HG02678 (cell line): Measurements from ENCODE around the gene ANKH.
A peak's percentile ranks its signal among the peaks of the same experiment; 100 is the strongest.

ENCODE experiments used
- ATAC-seq: cut with Tn5 transposase; IDR thresholded peaks from one replicate; pipeline ENCODE4 v1.9.1; 2021; ENCODE audit warnings: mild to moderate bottlenecking, moderate library complexity; ENCODE audit not compliant: unreplicated experiment

Gene ANKH

DNA sequence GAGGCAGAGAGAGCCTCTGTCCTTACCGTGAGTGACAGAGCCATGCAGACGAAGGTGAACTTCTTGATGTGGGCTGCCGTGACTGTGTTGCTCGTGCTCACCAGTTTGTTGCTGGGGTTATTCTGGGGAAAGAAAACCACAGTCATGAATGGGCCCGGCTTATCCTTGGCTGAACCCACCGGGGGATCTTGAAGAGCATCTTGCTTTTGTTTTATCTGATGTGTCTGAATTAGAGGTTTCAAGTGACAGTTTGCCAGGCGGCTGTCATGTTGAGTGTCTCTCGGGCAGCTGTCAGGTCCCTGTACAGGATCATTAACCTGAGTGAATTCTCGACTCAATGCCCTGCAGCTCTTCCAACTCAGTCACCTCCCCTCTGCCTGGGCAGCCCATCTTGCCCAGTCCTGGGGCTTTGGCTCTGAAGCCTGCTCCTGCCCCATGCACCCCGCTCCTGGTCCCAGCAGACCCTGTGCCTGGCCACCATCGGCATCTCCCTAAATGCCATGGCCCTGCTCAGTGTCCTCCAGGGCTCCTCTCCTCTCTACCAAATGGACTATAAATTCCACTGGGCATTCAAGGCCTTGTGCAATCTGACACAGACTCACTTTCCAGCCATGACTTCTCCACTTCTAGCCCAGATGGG is 129.7 kb downstream of the ANKH start:
- no peak for ATAC-seq

DNA sequence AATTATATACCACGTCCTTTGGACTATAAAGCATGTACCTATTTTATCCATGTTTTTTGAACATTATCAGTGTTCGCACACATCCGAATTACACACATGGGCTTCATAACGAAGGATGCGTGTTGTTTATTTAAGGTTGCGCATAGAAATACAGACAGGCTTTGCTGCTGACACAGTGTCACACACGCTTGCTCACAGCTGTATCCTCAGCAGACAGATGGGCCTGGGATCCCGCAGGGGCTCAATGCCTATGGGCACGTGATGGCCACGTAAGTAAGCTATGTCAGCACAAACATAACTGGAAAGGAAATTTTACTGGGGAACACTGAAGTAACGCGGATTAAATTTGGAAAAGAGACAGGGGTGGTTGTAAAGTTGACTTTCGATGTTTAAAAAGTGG is 130.4 kb downstream of the ANKH start:
- ATAC-seq, result no peak

DNA sequence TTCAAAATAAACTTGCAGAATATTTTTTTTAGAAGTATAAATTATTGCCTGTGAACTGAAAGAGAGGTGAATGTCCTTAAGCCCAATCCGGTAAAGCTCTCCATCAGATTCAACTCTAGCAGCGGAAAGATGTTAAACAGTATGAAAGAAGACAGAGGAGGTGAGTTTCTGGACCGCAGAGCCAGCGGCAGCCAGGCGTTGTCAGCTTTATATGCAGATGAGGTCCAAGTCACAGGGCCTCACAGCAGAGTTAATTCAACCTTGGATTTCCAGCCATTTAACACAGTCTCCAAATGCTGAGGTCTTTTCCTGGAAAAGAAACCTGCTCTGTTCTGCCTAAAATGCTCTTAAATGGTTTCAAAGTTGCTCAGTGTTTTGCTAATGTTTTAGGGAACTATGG is 131.6 kb downstream of the ANKH start:
- ATAC-seq, result no peak

DNA sequence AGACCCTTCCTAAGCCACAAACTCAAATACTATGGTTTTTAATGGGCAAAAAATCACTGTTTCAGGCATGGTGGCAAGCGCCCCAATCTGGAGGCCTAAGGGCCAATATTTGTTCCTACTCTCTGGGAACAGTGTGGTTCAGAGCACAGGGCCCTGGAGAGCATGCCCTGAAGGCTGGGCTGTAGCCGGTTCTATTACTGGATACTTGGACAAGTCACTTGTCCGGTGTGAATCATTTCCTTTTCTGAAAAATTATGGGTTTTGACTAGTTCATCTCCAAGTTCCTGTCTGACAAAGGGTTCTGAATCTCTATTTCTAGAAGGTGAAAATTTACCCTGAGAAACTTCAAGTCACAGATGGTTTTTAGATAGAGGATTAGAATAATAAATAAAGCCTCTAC is 132.0 kb downstream of the ANKH start:
- no peak for ATAC-seq

DNA sequence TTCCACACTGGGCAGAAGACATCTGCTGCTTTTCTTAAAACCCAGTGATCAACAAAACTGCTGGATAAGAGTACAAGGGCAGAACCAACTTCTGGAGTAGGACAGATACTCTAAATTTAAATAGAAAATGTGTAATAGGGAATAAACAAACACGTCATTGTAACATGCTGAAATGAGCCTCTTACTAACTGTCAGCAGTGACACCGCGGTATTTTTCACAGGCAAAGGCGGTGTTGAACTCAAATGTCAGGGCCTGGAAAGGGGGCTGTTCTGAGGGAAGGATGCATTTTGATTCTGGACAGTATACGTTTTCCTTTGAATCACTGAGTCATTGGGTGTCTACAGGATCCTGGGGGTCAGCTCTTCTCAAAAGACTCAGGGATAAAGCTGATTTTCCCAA is 133.5 kb downstream of the ANKH start:
- ATAC-seq, result no peak

DNA sequence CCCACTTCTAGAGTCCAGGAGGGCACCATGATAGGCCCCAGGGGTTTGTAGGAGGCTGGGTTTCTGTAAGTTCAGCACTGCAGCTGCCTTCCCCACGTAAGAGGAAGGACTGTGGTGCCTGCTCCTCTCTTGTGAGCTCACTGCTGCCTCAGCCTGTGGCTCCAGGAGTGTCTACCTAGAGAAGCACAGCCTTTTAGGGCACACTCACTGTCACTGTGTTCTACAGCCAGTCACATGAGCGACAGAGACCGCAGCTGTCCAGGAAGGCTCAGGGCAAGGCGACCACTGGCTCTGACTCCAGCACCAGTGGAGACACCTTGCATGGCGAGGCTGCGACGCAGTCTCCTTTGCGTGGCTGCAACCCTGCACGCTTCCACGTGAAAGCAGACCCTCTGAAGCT is 134.3 kb downstream of the ANKH start:
- ATAC-seq, result no peak

DNA sequence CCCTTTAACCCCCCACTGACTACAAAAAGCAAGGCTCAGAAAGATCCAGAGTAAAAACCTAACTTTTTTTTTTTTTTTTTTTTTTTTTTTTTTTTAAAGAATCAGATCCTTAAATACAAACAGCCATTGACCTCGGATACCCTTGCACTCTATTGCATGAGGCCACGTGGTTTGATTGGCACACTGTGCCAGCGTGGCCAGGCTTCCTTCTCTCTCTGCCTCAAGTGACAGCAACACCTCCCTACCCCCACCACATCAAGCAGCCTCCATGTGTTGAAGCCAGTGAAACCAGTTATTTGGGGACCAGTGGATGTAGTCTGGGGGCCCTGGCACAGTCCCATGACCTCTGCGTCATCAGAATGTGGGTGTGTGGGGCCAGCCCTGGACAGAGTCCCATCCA is 135.6 kb downstream of the ANKH start:
- ATAC-seq, result no peak

DNA sequence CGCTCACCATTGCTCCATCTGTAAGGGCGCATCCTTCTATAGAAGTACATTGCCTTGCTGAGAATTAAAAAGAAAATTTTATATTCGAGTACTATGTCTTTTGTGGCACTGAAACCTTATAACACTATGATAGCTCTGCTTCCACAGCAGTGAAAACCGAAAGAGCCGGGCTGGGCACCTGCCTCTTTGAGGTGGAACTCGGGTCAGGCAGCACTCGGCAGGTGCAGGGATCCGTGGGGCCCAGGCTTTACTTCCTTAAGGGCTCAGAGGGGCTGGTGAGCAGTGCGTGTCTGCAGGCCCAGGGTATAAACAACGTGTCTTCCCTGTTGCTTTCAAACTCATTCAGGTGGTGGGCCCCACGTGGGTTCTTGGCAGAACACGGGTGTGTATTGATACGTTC is 137.2 kb downstream of the ANKH start:
- no peak for ATAC-seq

DNA sequence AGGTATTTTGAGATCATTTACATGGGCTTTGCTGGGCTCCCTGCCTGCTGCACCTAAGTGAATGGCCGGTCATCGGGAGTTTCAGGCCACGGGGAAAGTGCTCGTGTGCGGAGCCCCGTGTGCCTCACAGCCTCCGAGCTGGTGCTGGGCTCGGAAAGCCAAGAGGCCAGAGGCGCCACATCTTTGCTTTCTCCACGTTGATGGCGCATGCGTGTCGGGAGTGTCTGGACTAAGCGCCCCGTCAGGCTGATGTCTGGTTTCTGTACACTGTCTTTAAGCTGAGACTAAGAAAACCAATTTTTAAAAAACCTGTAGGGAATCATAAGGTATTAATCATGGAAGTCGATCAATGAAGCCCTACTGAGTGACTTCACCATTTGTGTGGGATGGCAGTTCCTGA is 137.9 kb downstream of the ANKH start:
- ATAC-seq, result no peak

DNA sequence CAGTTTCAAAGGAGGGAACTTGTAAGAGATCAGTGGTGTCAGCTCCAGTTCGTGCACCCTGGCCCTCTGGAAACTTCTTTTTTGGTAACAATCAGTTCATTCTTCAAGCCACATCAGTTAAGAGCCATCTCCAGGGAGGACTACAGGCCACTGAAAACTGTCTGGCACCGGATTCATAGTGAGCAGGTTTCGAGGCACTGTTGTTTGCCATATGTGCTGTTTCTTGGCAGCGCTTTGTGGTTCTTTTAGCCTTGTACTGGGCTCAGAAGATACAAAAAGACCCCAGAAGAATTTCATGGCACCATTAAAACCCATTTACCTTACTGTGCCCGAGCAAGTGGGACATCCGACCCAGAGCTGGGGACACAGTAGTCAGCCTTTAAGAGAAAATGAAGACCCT is 138.6 kb downstream of the ANKH start:
- no peak for ATAC-seq

DNA sequence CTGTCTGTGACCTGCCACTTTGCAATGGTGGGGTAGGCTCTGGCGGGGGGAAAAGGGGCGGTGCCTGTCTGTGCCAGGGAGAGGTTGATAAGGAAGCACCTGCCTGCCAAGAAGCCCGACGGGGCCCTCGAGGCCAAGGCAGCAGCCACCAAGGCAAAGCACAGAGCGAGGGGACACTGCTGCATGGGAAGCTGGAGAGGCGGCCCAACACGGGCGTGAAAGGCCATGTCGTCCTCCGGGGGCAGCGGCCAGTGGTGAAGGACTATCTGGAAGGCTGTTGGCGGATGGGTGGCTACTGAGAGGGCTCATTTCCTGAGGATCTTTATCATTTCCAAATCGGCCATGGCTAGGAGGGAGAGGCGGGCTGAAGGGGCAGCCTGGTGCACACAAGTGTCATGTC is 140.7 kb downstream of the ANKH start:
- ATAC-seq, result no peak

DNA sequence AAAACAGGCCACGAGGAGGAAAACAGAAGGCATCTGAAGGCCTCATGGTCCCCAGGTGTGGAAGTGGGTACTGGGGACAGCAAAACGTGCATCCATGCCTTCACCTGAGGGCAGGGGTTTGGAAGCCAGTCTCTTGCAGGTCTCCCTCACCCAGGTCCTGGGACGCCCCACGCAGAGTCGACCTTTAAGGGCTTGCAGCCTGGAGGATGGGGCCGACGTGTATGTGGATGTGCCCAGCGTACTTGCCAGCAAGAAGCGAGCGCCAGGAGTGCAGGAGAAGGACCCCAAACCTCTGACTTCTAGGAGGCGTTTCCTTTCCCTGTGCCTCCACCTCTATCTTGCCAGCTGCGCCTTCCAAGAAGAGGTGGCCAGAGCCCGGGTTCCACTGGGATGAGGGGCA is 141.1 kb downstream of the ANKH start:
- no peak for ATAC-seq

DNA sequence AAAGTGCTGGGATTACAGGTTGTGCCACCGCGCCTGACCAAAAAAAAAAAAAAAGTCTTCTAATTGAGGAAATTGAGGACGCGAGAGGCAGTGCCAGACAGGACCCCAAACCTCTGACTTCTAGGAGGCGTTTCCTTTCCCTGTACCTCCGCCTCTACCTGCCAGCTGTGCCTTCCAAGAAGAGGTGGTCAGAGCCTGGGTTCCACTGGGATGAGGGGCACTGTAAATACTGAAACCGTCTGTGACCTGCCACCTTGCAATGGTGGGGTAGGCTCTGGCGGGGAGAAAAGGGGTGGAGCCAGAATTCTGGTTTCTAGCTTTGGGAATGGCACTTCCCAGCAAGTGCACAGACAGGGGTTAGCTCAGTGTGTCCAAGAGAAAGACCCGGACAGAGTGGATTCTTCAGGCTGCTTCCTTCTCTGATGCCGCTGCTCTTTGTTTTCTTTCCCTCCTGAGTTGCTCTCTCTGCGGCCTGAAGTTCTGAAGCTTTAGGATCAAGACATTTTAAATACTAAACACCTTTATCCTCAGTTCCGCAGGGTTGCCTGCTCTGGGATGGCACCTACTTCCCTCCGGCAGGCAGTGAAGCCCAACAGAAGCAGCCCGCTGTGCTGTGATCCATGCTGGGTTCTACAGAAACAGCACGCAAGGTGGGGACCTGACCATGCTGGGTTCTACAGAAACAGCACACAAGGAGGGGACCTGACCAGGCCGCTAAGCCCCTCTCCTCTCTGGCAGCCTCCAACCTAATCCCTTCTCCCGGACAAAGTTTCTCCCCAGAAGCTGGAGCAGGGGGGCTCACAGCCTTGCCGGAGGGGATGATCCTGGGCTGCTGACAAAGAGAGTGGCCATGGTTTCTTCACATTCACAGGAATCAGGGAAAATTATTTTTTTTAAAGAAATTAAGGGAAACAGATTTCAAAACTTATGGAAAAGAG is 141.9 kb downstream of the ANKH start:
- ATAC-seq, result no peak

DNA sequence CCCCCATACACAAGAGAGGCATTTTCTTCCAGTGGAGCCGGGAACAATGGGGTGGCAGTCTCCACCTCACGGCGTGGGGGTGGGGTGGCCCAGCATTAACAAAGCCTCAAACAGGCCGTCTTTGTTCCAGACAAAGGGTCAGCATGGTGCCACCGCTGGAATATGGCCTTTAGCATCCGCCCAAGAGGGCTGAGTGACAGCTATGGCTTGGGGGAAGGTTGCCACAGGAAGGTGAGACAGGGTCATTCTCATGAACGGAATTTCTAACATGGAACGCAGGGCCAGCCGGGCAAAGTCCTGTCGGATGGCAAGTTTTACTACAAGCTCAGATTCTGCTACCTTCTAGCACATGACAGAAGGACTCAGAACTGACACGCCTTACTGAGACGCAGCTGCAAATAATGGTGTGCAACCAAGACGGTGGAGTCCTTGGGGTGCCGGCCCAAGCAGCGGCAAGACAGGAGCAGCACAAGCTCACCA is 143.1 kb downstream of the ANKH start:
- no peak for ATAC-seq

DNA sequence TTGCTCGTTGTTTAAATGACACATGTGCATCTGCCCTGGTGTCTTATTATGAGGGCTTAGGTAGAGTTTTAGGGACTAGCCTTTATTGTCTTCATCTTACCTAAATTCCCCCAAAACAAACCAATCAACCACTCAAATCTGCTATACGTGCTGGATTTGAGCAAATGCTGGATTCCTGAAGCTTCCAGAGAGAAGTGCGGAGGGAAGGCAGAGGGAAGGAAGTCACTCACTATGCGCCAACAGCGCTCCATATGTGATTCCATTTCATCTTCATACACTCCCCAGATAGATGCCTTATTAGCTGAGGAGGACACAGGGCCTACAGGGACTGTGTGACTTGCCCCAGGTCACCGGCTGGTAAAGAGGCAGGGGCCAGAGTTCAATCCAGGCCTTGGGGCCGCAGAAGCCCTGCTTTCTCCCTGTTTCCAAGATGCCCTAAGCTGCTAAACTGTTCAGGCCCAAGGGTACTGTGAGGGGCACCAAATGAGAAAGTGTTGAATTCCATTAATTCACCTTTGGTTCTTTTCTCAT is 143.6 kb downstream of the ANKH start:
- no peak for ATAC-seq

DNA sequence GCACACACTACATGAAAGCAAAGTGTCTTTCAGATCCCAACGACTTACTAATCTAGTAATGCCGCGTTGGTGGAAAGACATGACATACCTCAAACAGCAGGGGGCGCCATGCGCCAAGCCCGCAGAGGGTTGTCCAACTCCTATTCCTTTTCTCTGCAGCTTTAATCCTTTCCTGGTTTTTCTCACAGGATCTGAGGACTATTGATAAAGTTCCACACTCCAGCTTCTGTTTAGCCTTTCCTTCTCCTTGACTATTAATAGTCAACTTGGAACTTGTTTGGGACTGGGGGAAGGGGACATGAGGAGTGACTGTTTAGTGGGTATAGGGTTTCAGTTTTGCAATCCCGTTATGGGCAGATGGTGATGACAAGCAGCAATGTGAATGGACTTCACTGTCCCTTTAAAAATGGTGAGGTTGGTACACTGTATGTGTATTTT is 144.1 kb downstream of the ANKH start:
- ATAC-seq, result peak; percentile 68

DNA sequence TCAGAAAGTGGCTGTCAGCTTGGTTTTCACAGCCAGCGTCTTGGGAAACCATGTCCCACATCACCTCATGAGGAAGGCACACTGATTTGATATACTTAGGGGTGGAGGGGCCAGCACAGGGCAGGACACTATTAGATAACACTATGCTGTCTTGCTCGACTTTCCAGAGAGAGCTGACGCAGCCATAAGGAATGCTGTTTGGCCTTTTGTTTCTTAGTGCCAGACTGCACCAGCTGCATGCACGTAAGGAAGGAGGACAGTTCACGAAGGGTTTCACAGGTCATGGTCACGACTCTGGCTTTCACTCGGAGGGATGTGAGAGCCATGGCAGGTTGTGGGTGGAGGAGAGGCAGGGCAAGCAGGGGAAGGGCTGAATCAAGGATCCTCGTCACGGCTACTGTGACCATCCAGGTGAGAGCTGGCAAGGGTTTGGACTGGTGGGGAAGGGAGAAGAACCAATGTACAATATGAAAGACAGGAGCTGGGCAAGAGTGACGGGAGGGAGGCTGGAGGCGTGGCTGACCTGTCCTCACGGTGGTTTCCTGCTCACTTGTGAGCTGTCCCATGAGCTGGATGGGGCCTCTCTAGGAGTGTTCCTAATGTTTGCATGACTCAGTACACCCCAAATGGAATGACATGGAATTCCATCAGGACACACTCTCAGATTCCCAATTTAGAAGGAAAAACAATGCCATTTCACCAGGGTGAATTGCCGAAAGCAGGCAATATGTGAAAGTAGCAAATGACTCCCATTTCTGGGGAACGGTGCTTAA is 145.3 kb downstream of the ANKH start:
- no peak for ATAC-seq

DNA sequence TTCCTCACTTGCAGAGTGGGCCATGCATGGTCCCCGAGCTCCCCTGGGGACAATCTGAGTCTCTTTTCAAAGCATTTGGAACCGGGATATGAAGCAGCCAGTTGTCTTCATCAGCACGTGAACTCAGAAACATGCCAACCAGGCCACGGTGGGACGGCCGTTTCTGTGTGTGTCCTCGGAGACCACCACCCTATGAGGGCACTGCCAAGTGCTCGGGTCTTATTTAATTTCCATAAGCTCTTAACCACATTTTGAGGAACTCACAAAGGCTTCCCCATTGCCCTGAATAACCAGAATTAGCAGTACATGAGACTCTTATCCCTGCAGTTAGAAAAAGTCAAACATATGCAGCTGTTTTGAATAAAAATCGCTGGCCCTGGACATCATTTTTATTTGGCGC is 146.9 kb downstream of the ANKH start:
- ATAC-seq, result no peak

DNA sequence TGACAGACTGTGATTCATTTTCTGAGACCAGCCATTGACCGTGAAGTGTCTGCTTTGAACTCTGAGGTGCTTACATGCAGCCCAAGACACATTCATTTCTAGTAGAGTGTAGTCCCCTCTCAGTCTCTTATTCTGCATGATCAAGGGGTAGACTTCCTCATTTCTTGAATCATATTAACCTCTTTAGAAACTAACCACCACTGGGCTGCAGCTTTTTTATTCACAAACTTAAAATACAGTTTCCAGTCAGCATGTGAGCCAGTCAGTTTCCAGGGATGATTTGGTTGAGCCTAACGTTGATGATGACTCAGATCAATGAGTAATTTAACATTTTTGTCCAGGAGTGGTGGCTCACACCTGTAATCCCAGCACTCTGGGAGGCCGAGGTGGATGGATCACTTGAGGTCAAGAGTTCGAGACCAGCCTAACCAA is 147.9 kb downstream of the ANKH start:
- no peak for ATAC-seq

DNA sequence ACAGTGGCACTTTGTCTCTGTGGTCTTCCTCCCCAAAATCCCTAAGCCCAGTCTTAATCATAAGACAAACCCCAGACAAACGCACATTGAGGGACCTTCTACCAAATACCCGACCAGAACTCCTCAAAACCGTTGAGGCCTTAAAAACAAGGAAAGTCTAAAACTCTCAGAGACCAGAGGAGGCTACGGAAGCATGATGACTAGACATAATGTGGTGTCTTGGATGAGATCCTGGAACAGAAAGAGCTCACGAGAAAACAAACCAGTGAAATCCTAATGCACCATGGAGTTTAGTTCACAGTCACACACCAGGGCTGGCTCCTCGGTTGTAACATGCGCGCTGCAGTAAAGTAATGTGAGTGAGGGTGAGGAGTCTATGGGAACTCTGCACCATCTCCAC is 148.7 kb downstream of the ANKH start:
- ATAC-seq, result no peak

DNA sequence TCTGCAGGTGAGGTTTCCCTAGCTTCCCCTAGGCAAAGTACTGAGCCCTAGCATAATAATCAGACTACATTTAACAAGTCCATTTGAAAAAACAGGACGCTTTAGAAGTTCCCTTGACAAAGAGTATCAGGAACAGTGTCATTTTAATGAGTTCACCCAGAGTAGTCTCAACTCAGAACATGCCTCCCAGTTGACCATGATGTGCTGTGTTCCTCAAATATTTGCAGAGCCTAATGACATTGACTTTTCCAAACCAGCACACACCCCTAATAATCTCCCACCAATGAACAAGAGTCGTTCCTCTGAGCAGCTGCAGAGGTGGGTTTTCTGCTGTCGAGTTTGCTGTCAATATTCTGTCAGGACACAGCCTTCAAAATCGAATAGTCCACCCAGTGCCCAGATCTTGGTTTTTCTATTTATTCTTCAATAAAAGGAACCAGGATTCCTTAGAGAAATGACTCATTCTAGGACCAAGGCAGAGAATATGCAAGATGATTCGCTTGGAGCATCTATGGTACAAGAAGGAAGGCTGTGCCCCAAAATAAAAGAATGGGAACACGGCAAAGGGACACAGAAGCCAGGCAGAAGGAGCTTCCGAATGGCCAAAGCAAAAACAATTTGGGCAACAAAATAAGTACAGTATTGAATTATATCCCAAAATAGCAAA is 149.5 kb downstream of the ANKH start:
- no peak for ATAC-seq
